ENCODE measurements around the gene SLC1A4. TPM values are rescaled to one million over a fixed set of nuclear protein-coding genes. Genes with fewer than 3 reads are reported as not detected.

Gene SLC1A4
- total and polyA plus RNA-seq, 2 donors from 2014 or later, result 2.1 to 10.6 TPM

- no peak for TF ChIP-seq CTCF (IDR thresholded peaks at IDR 0.05; ENCODE audit: borderline replicate concordance, extremely low read depth, insufficient read depth)
- DNase-seq, result no peak
These were observed 3.8 kb downstream of the SLC1A4 start for GRCh38 chr2:64992990-64993389.

GRCh38 chr2:64995041-64995440 lies 5.8 kb downstream of the SLC1A4 start:
- Histone ChIP-seq H3K27me3 (ENCODE audit: control insufficient read depth, insufficient read depth, low read length) (no peaks in the 10 kb centered on the region), H3K36me3 (ENCODE audit: control insufficient read depth in 2 of 3, insufficient read depth in 3 of 3, low read length in 3 of 3) (no peaks in the 10 kb centered on the region), H3K9me3 (ENCODE audit: control insufficient read depth in 2 of 3, insufficient read depth in 1 of 3, low read length in 3 of 3) (no peaks in the 10 kb centered on the region), H3K4me1 (ENCODE audit: control insufficient read depth in 2 of 3, insufficient read depth in 2 of 3, low read depth in 1 of 3, low read length in 3 of 3) (no peaks in the 10 kb centered on the region), H3K9ac (ENCODE audit: low read length in 3 of 3) (no peak overlapping the region), H3K4me3 (ENCODE audit: low read length in 3 of 3) (no peak overlapping the region), H3K27ac (ENCODE audit: low read depth in 2 of 2, low read length in 2 of 2) (no peak overlapping the region)
- FAIRE-seq (no peak), DNase-seq (no peak)
- TF ChIP-seq CTCF (IDR thresholded peaks at IDR 0.05; ENCODE audit: borderline replicate concordance, extremely low read depth, insufficient read depth), result no peak
- intact Hi-C loops (cut with DNase I), result no loop called here

More at GRCh38 chr2:64992990-64993389, 3.8 kb downstream of the SLC1A4 start:
- Histone ChIP-seq H3K36me3 (ENCODE audit: control insufficient read depth in 2 of 3, insufficient read depth in 3 of 3, low read length in 3 of 3) (no peaks in the 10 kb centered on the region), H3K9ac (ENCODE audit: low read length in 3 of 3) (no peak overlapping the region), H3K4me1 (ENCODE audit: control insufficient read depth in 2 of 3, insufficient read depth in 2 of 3, low read depth in 1 of 3, low read length in 3 of 3) (peaks cover 0 to 4% (median 0%) of the 10 kb centered on the region in 3 donors), H3K4me3 (ENCODE audit: low read length in 3 of 3) (no peak overlapping the region), H3K9me3 (ENCODE audit: control insufficient read depth in 2 of 3, insufficient read depth in 1 of 3, low read length in 3 of 3) (no peaks in the 10 kb centered on the region), H3K27me3 (ENCODE audit: control insufficient read depth, insufficient read depth, low read length) (no peaks in the 10 kb centered on the region), H3K27ac (ENCODE audit: low read depth in 2 of 2, low read length in 2 of 2) (no peak overlapping the region)
- FAIRE-seq, result no peak
- intact Hi-C loops (cut with DNase I), result no loop called here

- Histone ChIP-seq H3K27ac (ENCODE audit: low read depth in 2 of 2, low read length in 2 of 2) (no peak overlapping the region), H3K9me3 (ENCODE audit: control insufficient read depth in 2 of 3, insufficient read depth in 1 of 3, low read length in 3 of 3) (no peaks in the 10 kb centered on the region), H3K9ac (ENCODE audit: low read length in 3 of 3) (no peak overlapping the region), H3K4me1 (ENCODE audit: control insufficient read depth in 2 of 3, insufficient read depth in 2 of 3, low read depth in 1 of 3, low read length in 3 of 3) (no peaks in the 10 kb centered on the region), H3K36me3 (ENCODE audit: control insufficient read depth in 2 of 3, insufficient read depth in 3 of 3, low read length in 3 of 3) (no peaks in the 10 kb centered on the region), H3K27me3 (ENCODE audit: control insufficient read depth, insufficient read depth, low read length) (no peaks in the 10 kb centered on the region), H3K4me3 (ENCODE audit: low read length in 3 of 3) (no peak overlapping the region)
- intact Hi-C loops (cut with DNase I), result no loop called here
- no peak for TF ChIP-seq CTCF (IDR thresholded peaks at IDR 0.05; ENCODE audit: borderline replicate concordance, extremely low read depth, insufficient read depth)
- FAIRE-seq (no peak), DNase-seq (no peak)
These were observed 7.7 kb downstream of the SLC1A4 start for GRCh38 chr2:64996871-64997307.

GRCh38 chr2:64998658-64999061 lies 9.5 kb downstream of the SLC1A4 start:
- Histone ChIP-seq H3K9ac (ENCODE audit: low read length in 3 of 3) (no peak overlapping the region), H3K9me3 (ENCODE audit: control insufficient read depth in 2 of 3, insufficient read depth in 1 of 3, low read length in 3 of 3) (no peaks in the 10 kb centered on the region), H3K4me3 (ENCODE audit: low read length in 3 of 3) (no peak overlapping the region), H3K27ac (ENCODE audit: low read depth in 2 of 2, low read length in 2 of 2) (no peak overlapping the region), H3K4me1 (ENCODE audit: control insufficient read depth in 2 of 3, insufficient read depth in 2 of 3, low read depth in 1 of 3, low read length in 3 of 3) (no peaks in the 10 kb centered on the region), H3K27me3 (ENCODE audit: control insufficient read depth, insufficient read depth, low read length) (no peaks in the 10 kb centered on the region), H3K36me3 (ENCODE audit: control insufficient read depth in 2 of 3, insufficient read depth in 3 of 3, low read length in 3 of 3) (no peaks in the 10 kb centered on the region)
- intact Hi-C loops (cut with DNase I), result no loop called here
- FAIRE-seq (no peak), DNase-seq (no peak)
- TF ChIP-seq CTCF (IDR thresholded peaks at IDR 0.05; ENCODE audit: borderline replicate concordance, extremely low read depth, insufficient read depth), result no peak
